Tibial nerve (tissue), 4 donors: ENCODE data around the gene TCEA2. TPM values are rescaled to one million over a fixed set of nuclear protein-coding genes. Genes with fewer than 3 reads are reported as not detected.

Source experiments
- DNase-seq, 2 donors: peaks; one replicate each; pipeline ENCODE4 v3.0.0-alpha.2; 2019; ENCODE audit warnings: low spot score in 2 of 2
- H3K27ac ChIP-seq, 4 donors: fragments of 200-600 bp; sonication (generic) in 3 of 4; one replicate each; pipeline ENCODE4 v1.5.1; 2017 to 2019; ENCODE audit warnings: mild to moderate bottlenecking in 1 of 4
- H3K27me3 ChIP-seq, 2 donors: fragments of 200-600 bp; sonication (generic) in 1 of 2; one replicate each; pipeline versions ENCODE4 v1.5.1 to v1.6.0; 2017 to 2019
- H3K36me3 ChIP-seq, 3 donors: fragments of 200-600 bp; sonication (generic); one replicate each; pipeline ENCODE4 v1.5.1; 2018 to 2019
- H3K4me1 ChIP-seq, 4 donors: fragments of 200-600 bp; sonication (generic) in 3 of 4; one replicate each; pipeline ENCODE4 v1.5.1; 2017 to 2019
- H3K4me3 ChIP-seq, 4 donors: fragments of 200-600 bp; sonication (generic) in 3 of 4; one replicate each; pipeline ENCODE4 v1.5.1; 2017 to 2019; ENCODE audit warnings: mild to moderate bottlenecking in 1 of 4, moderate library complexity in 1 of 4
- H3K9me3 ChIP-seq, 4 donors: fragments of 200-600 bp; sonication (generic) in 3 of 4; one replicate each; pipeline ENCODE4 v1.5.1; 2017 to 2019
- EP300 ChIP-seq, 2 donors: sonication (generic); formaldehyde crosslinking; IDR thresholded peaks; one replicate each; pipeline ENCODE4 v1.6.1; 2017; ENCODE audit warnings: antibody characterized with exemption in 2 of 2, mild to moderate bottlenecking in 1 of 2
- POLR2A ChIP-seq, 2 donors: fragments of 450-650 bp; IDR thresholded peaks; one replicate each; pipeline ENCODE4 v1.6.1; 2017; ENCODE audit warnings: antibody characterized with exemption in 2 of 2, mild to moderate bottlenecking in 2 of 2, moderate library complexity in 2 of 2
- WGBS, 2 donors: methylation state at CpG; one replicate each; pipeline ENCODE4 v1.1.5; 2018; 5-methylcytosine and 5-hydroxymethylcytosine counted together
- total RNA-seq, 4 donors: library from RNA; depleted of rRNA; stranded (reverse); fragments of >200 nt; gene quantifications; one replicate each; pipeline ENCODE4 v1.1.0, GENCODE V29; 2016
- TF ChIP-seq, protein P1 (sequence below), 5 experiments: fragments of 200-600 bp in 3 of 5; fragments of 450-650 bp in 2 of 5; sonication (generic) in 3 of 5; IDR thresholded peaks; one replicate each; pipeline ENCODE4 v1.5.1; 2016 to 2019; ENCODE audit warnings: antibody characterized with exemption in 5 of 5, mild to moderate bottlenecking in 3 of 5, moderate library complexity in 2 of 5

TCEA2 gene
- total RNA-seq, 4 donors from 2014 or later: 45.6 to 62.9 (median 59.2) TPM

GRCh38 chr20:64041781-64042053 lies 21.3 kb upstream of the TCEA2 start:
- WGBS, 2 donors: 2 to 8% methylated on average over 11 of the region's 11 CpGs
- TF ChIP-seq POLR2A (IDR thresholded peaks at IDR 0.05) (no peak), EP300 (IDR thresholded peaks at IDR 0.05) (no peak)
- TF ChIP-seq, protein P1, sequence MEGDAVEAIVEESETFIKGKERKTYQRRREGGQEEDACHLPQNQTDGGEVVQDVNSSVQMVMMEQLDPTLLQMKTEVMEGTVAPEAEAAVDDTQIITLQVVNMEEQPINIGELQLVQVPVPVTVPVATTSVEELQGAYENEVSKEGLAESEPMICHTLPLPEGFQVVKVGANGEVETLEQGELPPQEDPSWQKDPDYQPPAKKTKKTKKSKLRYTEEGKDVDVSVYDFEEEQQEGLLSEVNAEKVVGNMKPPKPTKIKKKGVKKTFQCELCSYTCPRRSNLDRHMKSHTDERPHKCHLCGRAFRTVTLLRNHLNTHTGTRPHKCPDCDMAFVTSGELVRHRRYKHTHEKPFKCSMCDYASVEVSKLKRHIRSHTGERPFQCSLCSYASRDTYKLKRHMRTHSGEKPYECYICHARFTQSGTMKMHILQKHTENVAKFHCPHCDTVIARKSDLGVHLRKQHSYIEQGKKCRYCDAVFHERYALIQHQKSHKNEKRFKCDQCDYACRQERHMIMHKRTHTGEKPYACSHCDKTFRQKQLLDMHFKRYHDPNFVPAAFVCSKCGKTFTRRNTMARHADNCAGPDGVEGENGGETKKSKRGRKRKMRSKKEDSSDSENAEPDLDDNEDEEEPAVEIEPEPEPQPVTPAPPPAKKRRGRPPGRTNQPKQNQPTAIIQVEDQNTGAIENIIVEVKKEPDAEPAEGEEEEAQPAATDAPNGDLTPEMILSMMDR (IDR thresholded peaks at IDR 0.05): no peak
- H3K36me3 ChIP-seq: no peaks in the 10 kb centered on the region
- H3K9me3 ChIP-seq: no peaks in the 10 kb centered on the region
- no peak for DNase-seq
- H3K27ac ChIP-seq: peak overlapping the region in 1 of 4 donors; percentile 75
- H3K27me3 ChIP-seq: peaks cover 0 to 91% of the 10 kb centered on the region in 2 donors
- peaks cover 0 to 50% (median 27%) of the 10 kb centered on the region in 4 donors for H3K4me1 ChIP-seq
- peak overlapping the region in 2 of 4 donors; percentile 33 to 50 for H3K4me3 ChIP-seq

GRCh38 chr20:64042054-64042781 lies 20.8 kb upstream of the TCEA2 start:
- peak overlapping the region in 3 of 4 donors; percentile 55 to 75 (median 69) for H3K27ac ChIP-seq
- TF ChIP-seq EP300 (IDR thresholded peaks at IDR 0.05): no peak
- H3K27me3 ChIP-seq: peaks cover 0 to 91% of the 10 kb centered on the region in 2 donors

GRCh38 chr20:64043768-64044167 lies 19.2 kb upstream of the TCEA2 start:
- TF ChIP-seq EP300 (IDR thresholded peaks at IDR 0.05) (no peak), POLR2A (IDR thresholded peaks at IDR 0.05) (no peak)
- TF ChIP-seq, protein P1 (IDR thresholded peaks at IDR 0.05): no peak
- H3K4me1 ChIP-seq: peaks cover 0 to 49% (median 22%) of the 10 kb centered on the region in 4 donors
- no peaks in the 10 kb centered on the region for H3K9me3 ChIP-seq
- H3K4me3 ChIP-seq: no peak overlapping the region
- DNase-seq: no peak
- H3K27ac ChIP-seq: no peak overlapping the region
- no peaks in the 10 kb centered on the region for H3K36me3 ChIP-seq
- 84 to 85% methylated on average over 9 of the region's 9 CpGs for WGBS, 2 donors
- peaks cover 0 to 87% of the 10 kb centered on the region in 2 donors for H3K27me3 ChIP-seq

More at GRCh38 chr20:64042054-64042781, 20.8 kb upstream of the TCEA2 start:
- H3K4me1 ChIP-seq: peaks cover 0 to 50% (median 27%) of the 10 kb centered on the region in 4 donors
- H3K9me3 ChIP-seq: no peaks in the 10 kb centered on the region
- H3K4me3 ChIP-seq: peak overlapping the region; percentile 5 to 50 (median 38)
- no peaks in the 10 kb centered on the region for H3K36me3 ChIP-seq
- 1 to 4% methylated on average over 24 to 26 of the region's 55 CpGs for WGBS, 2 donors
- DNase-seq: no peak

DNA sequence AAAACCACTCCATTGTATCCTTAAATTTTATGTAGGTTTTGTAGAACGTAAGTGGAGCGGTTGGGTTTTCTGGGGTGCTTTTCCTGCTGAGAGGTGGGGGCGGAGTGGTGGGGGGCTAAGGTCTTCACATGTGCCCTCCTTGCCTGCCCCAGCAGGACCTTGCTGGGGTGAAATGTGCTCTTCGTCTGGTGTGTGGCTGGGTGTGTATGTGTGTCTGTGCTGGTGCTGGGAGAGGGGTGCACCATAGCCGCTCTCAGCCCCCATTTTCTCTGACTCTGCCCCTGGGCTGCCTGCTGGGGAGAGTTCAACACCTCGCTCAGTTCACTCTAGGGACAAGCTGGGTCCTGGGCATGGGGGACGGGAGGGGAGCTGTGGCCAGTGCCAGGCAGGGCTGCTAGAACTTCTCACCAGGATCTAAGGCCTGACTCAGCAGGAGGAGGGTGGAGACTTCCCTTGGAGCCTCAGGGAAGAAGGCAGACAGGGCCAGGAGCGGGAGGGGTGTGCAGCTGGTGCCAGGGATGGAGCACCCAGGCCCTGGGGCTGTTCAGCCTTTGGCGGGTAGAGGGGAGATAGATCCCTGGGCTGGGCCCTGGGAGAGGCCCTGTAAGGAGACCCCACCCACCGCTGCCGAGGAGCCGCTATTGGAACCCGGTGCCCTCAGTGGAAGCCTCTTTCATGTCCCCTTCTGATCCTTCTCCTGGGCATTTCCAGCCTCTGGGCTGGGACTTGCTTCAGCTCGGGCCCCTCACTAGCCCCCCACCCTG lies 18.3 kb upstream of the TCEA2 start:
- WGBS, 2 donors: 58 to 73% methylated on average over 12 to 14 of the region's 14 CpGs
- no peak overlapping the region for H3K4me3 ChIP-seq
- H3K4me1 ChIP-seq: peaks cover 0 to 47% (median 18%) of the 10 kb centered on the region in 4 donors
- no peak for DNase-seq
- H3K27ac ChIP-seq: peak overlapping the region in 1 of 4 donors; percentile 28
- no peaks in the 10 kb centered on the region for H3K36me3 ChIP-seq
- TF ChIP-seq POLR2A (IDR thresholded peaks at IDR 0.05): no peak
- no peak for TF ChIP-seq EP300 (IDR thresholded peaks at IDR 0.05)
- TF ChIP-seq, protein P1 (IDR thresholded peaks at IDR 0.05): no peak
- H3K27me3 ChIP-seq: peaks cover 0 to 80% of the 10 kb centered on the region in 2 donors
- H3K9me3 ChIP-seq: no peaks in the 10 kb centered on the region

DNA sequence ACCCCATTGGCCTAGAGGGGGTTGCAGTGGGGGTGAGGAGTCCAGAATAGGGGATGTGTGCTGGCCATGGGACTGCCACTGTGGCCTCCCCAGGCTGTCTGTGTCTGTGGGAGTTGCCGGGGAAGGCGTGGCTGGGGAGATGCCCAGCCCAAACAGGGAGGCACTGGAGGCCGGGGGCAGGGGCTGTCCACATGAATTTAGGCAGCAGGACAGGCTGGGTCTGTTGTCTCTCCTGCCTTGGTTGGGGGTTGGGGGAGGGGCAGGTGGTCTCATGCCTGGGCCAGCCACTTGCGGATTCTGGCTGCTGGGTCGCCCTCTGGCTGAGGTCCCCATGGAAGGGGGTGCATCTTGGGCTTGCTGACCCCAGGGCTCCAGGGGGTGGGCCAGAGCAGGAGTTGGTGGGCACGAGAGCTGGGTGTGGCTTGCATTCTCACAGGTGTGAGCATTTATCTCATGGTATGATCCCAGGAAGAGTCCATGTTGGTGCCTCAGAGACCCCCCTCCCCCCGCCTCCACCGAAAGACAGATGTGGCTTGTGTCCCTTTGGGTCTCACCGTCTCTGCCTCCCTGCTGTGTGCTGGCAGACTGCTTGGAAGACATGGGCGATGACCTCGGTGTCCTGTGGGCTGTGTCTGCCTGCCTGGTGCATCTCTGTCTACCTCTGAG lies 17.5 kb upstream of the TCEA2 start:
- DNase-seq: no peak
- WGBS, 2 donors: 62 to 75% methylated on average over 8 to 10 of the region's 11 CpGs
- H3K27me3 ChIP-seq: peaks cover 0 to 80% of the 10 kb centered on the region in 2 donors
- TF ChIP-seq POLR2A (IDR thresholded peaks at IDR 0.05): no peak
- no peaks in the 10 kb centered on the region for H3K36me3 ChIP-seq
- H3K27ac ChIP-seq: no peak overlapping the region
- H3K4me3 ChIP-seq: no peak overlapping the region
- no peaks in the 10 kb centered on the region for H3K9me3 ChIP-seq
- H3K4me1 ChIP-seq: peaks cover 0 to 47% (median 20%) of the 10 kb centered on the region in 4 donors
